NCI-H345 treated with DMSO at 0.1 percent for 48 hours (cell line): ENCODE results near the gene GFI1.
"Not testable (repeated sequence)": the region's sequence is repeated elsewhere in the genome, so short reads cannot be mapped to it uniquely, and the experiment has no call there.

Experiments
- DNase-seq: peaks from one replicate; lab custom pipeline; 2025; ENCODE audit not compliant: unreplicated experiment; lab: John Stamatoyannopoulos, UW

Gene GFI1

GRCh38 chr1:92466683-92467352, 19.9 kb downstream of the GFI1 start:
- no peak for DNase-seq

GRCh38 chr1:92465256-92465647, 21.5 kb downstream of the GFI1 start:
- no peak for DNase-seq

GRCh38 chr1:92464588-92465255, 22.0 kb downstream of the GFI1 start:
- no peak for DNase-seq

- DNase-seq, result no peak
Observed at GRCh38 chr1:92461364-92462097, 25.2 kb downstream of the GFI1 start.

GRCh38 chr1:92459871-92460320, 26.8 kb downstream of the GFI1 start:
- no peak for DNase-seq

GRCh38 chr1:92458146-92458545, 28.6 kb downstream of the GFI1 start:
- DNase-seq, result no peak

GRCh38 chr1:92447976-92448375, 38.7 kb downstream of the GFI1 start:
- no peak for DNase-seq

- no peak for DNase-seq
Observed at GRCh38 chr1:92447033-92447681, 39.6 kb downstream of the GFI1 start.

GRCh38 chr1:92446546-92446945, 40.2 kb downstream of the GFI1 start:
- no peak for DNase-seq

GRCh38 chr1:92445865-92446264, 40.9 kb downstream of the GFI1 start:
- no peak for DNase-seq

- no peak for DNase-seq
Observed at GRCh38 chr1:92444351-92444750, 42.4 kb downstream of the GFI1 start.

GRCh38 chr1:92443893-92444292, 42.8 kb downstream of the GFI1 start:
- no peak for DNase-seq

GRCh38 chr1:92442351-92442750, 44.4 kb downstream of the GFI1 start:
- DNase-seq, result peak; percentile 54

- DNase-seq, result peak; percentile 54
Observed at GRCh38 chr1:92441697-92442342, 44.9 kb downstream of the GFI1 start.

GRCh38 chr1:92441316-92441696, 45.4 kb downstream of the GFI1 start:
- DNase-seq, result no peak

- no peak for DNase-seq
Observed at GRCh38 chr1:92439291-92439690, 47.4 kb downstream of the GFI1 start.

GRCh38 chr1:92434572-92434971, 52.2 kb downstream of the GFI1 start:
- not testable (repeated sequence) for DNase-seq

- no peak for DNase-seq
Observed at GRCh38 chr1:92430030-92430429, 56.7 kb downstream of the GFI1 start.

- DNase-seq, result no peak
Observed at GRCh38 chr1:92425617-92426016, 61.1 kb downstream of the GFI1 start.
